HepG2 (cell line): ENCODE measurements around the gene ZNF783. TPM values are rescaled to one million over a fixed set of nuclear protein-coding genes. Genes with fewer than 3 reads are reported as not detected.
A peak's percentile ranks its signal among the peaks of the same experiment; 100 is the strongest.

Source experiments
- ATAC-seq: fragments of 200-7000 bp; cut with Tn5 transposase; 3 replicates; pipeline ENCODE4 v1.9.1; 2020; ENCODE audit warnings: mild to moderate bottlenecking, moderate library complexity
- BruUV-seq: library from RNA; stranded (reverse); fragments of 400-500 nt; replicated peaks from 2 replicates; lab custom pipeline; 2021; lab: Mats Ljungman, UMichigan
- CTCF ChIA-PET: fragments of 300-600 bp; formaldehyde crosslinking; extraction: SDS; loops from one replicate; lab custom pipeline; 2021; ENCODE audit warnings: low total read pairs, inconsistent platforms, low intra/inter-chr PET ratio; lab: Yijun Ruan, JAX
- POLR2A ChIA-PET: fragments of 350-600 bp; sonication (Branson Sonifier 250); formaldehyde crosslinking; loops from one replicate; lab custom pipeline; 2020; ENCODE audit warnings: antibody characterized with exemption, inconsistent platforms; lab: Yijun Ruan, JAX
- DNase-seq: peaks from one replicate; pipeline ENCODE4 v3.0.0-alpha.2; 2015; ENCODE audit warnings: low spot score
- FAIRE-seq: peaks from 3 replicates; lab custom pipeline; 2011; peaks lifted over from hg19 to GRCh38; lab: Jason Lieb, UNC
- H2AFZ ChIP-seq: one replicate; pipeline ENCODE4 v1.6.1; 2011; ENCODE audit warnings: low read length, inconsistent platforms
- H3K27ac ChIP-seq: fragments of 300-600 bp; 3 replicates; pipeline ENCODE4 v1.8.0; 2011; ENCODE audit warnings: mixed run types, mild to moderate bottlenecking, mixed read lengths, low read length, inconsistent platforms; ENCODE audit not compliant: insufficient read depth; ENCODE audit errors: extremely low read length
- H3K27me3 ChIP-seq, 2 experiments: fragments of 200-600 bp in 1 of 2; 2 replicates in 1 of 2; 3 replicates in 1 of 2; pipeline versions ENCODE4 v1.6.0 to v1.8.0; 2011; ENCODE audit warnings: low read length in 2 of 2, mild to moderate bottlenecking in 2 of 2, moderate library complexity in 2 of 2, inconsistent platforms in 1 of 2; ENCODE audit not compliant: insufficient read depth in 2 of 2, control insufficient read depth in 1 of 2
- H3K36me3 ChIP-seq, 2 experiments: fragments of 200-600 bp in 1 of 2; replicated peaks in 1 of 2; 2 replicates in 1 of 2; 3 replicates in 1 of 2; pipeline versions ENCODE4 v1.5.1 to v1.8.0; 2011; ENCODE audit warnings: low read length in 2 of 2, inconsistent platforms in 1 of 2; ENCODE audit not compliant: insufficient read depth in 2 of 2, control insufficient read depth in 1 of 2
- H3K4me1 ChIP-seq: 2 replicates; pipeline ENCODE4 v1.5.1; 2012; ENCODE audit warnings: low read length, inconsistent platforms; ENCODE audit not compliant: insufficient read depth
- H3K4me2 ChIP-seq: 2 replicates; pipeline ENCODE4 v1.6.0; 2011; ENCODE audit warnings: low read depth, low read length, inconsistent platforms
- H3K4me3 ChIP-seq, 3 experiments: fragments of 200-600 bp in 1 of 3; sonication (generic), shearing (Covaris generic) in 1 of 3; replicated peaks in 1 of 3; 2 replicates each; pipeline ENCODE4 v1.5.1; 2011 to 2016; ENCODE audit warnings: low read length in 3 of 3, inconsistent platforms in 2 of 3, low read depth in 2 of 3, mild to moderate bottlenecking in 2 of 3, control low read depth in 1 of 3, mixed read lengths in 1 of 3; ENCODE audit not compliant: insufficient read depth in 1 of 3
- H3K79me2 ChIP-seq: one replicate; pipeline ENCODE4 v1.6.1; 2011; ENCODE audit warnings: low read length, inconsistent platforms; ENCODE audit not compliant: insufficient read depth
- H3K9ac ChIP-seq: 2 replicates; pipeline ENCODE4 v1.6.0; 2011; ENCODE audit warnings: mild to moderate bottlenecking, low read depth, low read length, inconsistent platforms; ENCODE audit not compliant: insufficient read depth
- H3K9me3 ChIP-seq: 2 replicates; pipeline ENCODE4 v1.5.1; 2012; ENCODE audit warnings: mild to moderate bottlenecking, low read length
- H4K20me1 ChIP-seq: 2 replicates; pipeline ENCODE4 v1.6.0; 2011; ENCODE audit warnings: inconsistent platforms, mild to moderate bottlenecking, low read length, moderate library complexity; ENCODE audit not compliant: insufficient read depth
- CENPT ChIP-seq: sonication (generic); formaldehyde crosslinking; IDR thresholded peaks from 2 replicates; pipeline ENCODE4 v1.8.0; 2022; ENCODE audit warnings: low read depth, mild to moderate bottlenecking, moderate library complexity, missing genetic modification reagents
- GABPB1 ChIP-seq: IDR thresholded peaks from 2 replicates; pipeline ENCODE4 v1.6.1; 2016; ENCODE audit warnings: mild to moderate bottlenecking, missing genetic modification reagents, moderate library complexity, missing compliant biosample characterization
- GPN1 ChIP-seq: sonication (generic); formaldehyde crosslinking; IDR thresholded peaks from 2 replicates; pipeline ENCODE4 v1.5.1; 2020; ENCODE audit warnings: missing genetic modification reagents, borderline replicate concordance
- MNT ChIP-seq: fragments of 450-650 bp; IDR thresholded peaks from 2 replicates; pipeline ENCODE4 v1.6.1; 2016
- PLSCR1 ChIP-seq: sonication (generic); formaldehyde crosslinking; IDR thresholded peaks from 2 replicates; pipeline ENCODE4 v1.5.0; 2020; ENCODE audit warnings: missing genetic modification reagents, mild to moderate bottlenecking, borderline replicate concordance
- THAP8 ChIP-seq: sonication (generic); formaldehyde crosslinking; IDR thresholded peaks from 2 replicates; pipeline ENCODE4 v1.5.1; 2020; ENCODE audit warnings: missing genetic modification reagents, mild to moderate bottlenecking, borderline replicate concordance
- ZNF782 ChIP-seq: sonication (generic); formaldehyde crosslinking; IDR thresholded peaks from 2 replicates; pipeline ENCODE4 v1.4.0; 2020; ENCODE audit warnings: missing genetic modification reagents, mild to moderate bottlenecking, borderline replicate concordance
- ZNF800 ChIP-seq: sonication (generic); formaldehyde crosslinking; IDR thresholded peaks from 2 replicates; pipeline ENCODE4 v1.4.0; 2020; ENCODE audit warnings: missing genetic modification reagents
- WGBS: methylation state at CpG from one replicate; pipeline ENCODE4 v1.1.6; 2017; ENCODE audit warnings: low lambda C conversion rate; 5-methylcytosine and 5-hydroxymethylcytosine counted together
- in situ Hi-C: cut with HindIII; loops from 2 replicates; pipeline ENCODE4 v1.10.0; 2017; ENCODE audit warnings: low pct_unique_long_range_greater_than_20kb; ENCODE audit not compliant: extremely low pct_ligation_motif_present
- intact Hi-C: fragments of 100-400 bp; cut with micrococcal nuclease; formaldehyde crosslinking; loops from one replicate; pipeline ENCODE4 v1.10.0; 2022; ENCODE audit not compliant: unreplicated experiment
- polyA plus RNA-seq, 8 experiments: library from polyadenylated mRNA; depleted of rRNA in 3 of 8; stranded (reverse) in 7 of 8; unstranded in 1 of 8; fragments of >200 nt; fragmentation: Illumina TruSeq in 4 of 8; extraction: Trizol in 4 of 8; gene quantifications; 2 replicates each; pipeline versions ENCODE4 v1.2.1 to v1.2.3, GENCODE V29; 2011 to 2016; ENCODE audit warnings: low read depth in 4 of 8, missing spikeins in 1 of 8, mixed read lengths in 1 of 8; ENCODE audit not compliant: insufficient read depth in 1 of 8
- total RNA-seq, 5 experiments: library from RNA; depleted of rRNA; stranded (reverse); fragments of >200 nt; fragmentation: Illumina TruSeq; extraction: Trizol; gene quantifications; 2 replicates each; pipeline ENCODE4 v1.2.3, GENCODE V29; 2016; ENCODE audit warnings: low read depth in 1 of 5

Gene ZNF783
- total and polyA plus RNA-seq, 2 of the 13 experiments (the other 11 are each of a cell fraction or from before 2014, with no cell fraction given) = 4.1 to 5.2 TPM

DNA sequence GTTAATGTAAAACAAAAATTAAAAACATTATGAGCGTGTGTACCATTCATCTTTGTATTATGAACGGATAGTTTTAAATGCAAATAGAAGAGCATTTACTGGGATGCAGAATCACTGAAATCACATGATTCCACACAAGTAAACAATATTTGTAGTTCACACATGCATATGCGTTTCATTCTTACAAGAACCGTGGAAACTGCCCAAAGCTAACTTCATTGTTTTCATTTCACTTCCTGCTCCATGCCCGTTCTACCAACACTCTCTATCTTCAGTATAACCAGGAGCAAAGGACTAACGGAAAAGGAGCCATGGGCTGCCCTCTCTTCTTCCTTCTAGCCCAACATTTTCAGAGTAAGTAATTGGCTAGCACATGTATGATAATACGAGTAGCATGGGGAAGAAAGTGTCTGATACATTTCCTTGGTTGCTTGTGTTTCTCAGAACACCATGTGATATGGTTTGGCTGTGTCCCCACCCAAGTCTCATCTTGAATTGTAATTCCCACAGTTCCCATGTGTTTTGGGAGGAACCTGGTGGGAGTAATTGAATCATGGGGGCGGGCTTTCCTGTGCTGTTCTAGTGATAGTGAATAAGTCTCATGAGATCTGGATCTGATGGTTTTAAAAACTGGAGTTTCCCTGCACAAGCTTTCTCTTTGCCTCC lies 38.8 kb downstream of the ZNF783 start:
- whole genome bisulfite sequencing = 17% methylated on average over 8 of the region's 8 CpGs
- Histone ChIP-seq H2AFZ (no peak overlapping the region), H4K20me1 (no peaks in the 10 kb centered on the region), H3K4me3 (no peak overlapping the region), H3K9me3 (no peaks in the 10 kb centered on the region), H3K9ac (no peak overlapping the region), H3K79me2 (no peaks in the 10 kb centered on the region), H3K4me1 (no peaks in the 10 kb centered on the region), H3K27ac (no peak overlapping the region), H3K4me2 (no peak overlapping the region), H3K36me3 (no peaks in the 10 kb centered on the region), H3K27me3 (peaks cover 0 to 9% of the 10 kb centered on the region in 2 experiments; a peak in 1 of 5 replicates)
- FAIRE-seq (no peak), DNase-seq (no peak), ATAC-seq (no peak)
- TF ChIP-seq MNT (0 out of 2 replicates have a peak, but pooled peaks have one; percentile 11), PLSCR1 (CRISPR knock-in tag) (no peak), GABPB1 (CRISPR knock-in tag) (no peak)
- no TSS peak for BruUV-seq
- CTCF ChIA-PET = no interaction called here
- intact Hi-C loops = no loop called here
- in situ Hi-C loops = no loop called here
- POLR2A ChIA-PET = no interaction called here

DNA sequence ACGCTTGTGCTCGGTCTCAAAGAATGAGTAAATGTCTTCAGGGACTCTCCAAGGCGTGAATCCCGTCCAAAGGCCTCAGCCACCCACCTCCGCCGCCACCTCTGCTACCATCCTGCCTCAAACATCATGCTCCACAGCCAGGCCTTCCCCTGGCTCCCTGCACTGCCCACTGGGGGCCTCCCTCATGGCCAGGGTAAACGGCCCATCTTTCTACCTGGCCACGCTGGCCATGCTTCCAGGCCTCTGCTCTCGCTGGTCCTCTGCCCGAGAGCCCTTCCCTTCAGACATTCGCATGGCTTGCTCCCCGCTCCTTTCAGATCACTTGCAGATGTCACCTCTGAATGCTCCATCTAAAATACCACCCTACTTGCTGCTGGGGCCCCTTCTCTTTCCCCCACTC lies 40.2 kb downstream of the ZNF783 start:
- no peak for FAIRE-seq
- no peaks in the 10 kb centered on the region for H4K20me1 ChIP-seq
- no peak overlapping the region for H2AFZ ChIP-seq
- in situ Hi-C loops (no loop called here), intact Hi-C loops (no loop called here)
- CTCF ChIA-PET = no interaction called here
- H3K9ac ChIP-seq = no peak overlapping the region
- no peaks in the 10 kb centered on the region for H3K36me3 ChIP-seq
- no peak overlapping the region for H3K27ac ChIP-seq
- no peak for DNase-seq
- no peaks in the 10 kb centered on the region for H3K9me3 ChIP-seq
- 41% methylated on average over 10 of the region's 12 CpGs for WGBS
- no TSS peak for BruUV-seq
- no peaks in the 10 kb centered on the region for H3K4me1 ChIP-seq
- no peak overlapping the region for H3K4me2 ChIP-seq
- POLR2A ChIA-PET = no interaction called here
- no peak overlapping the region for H3K4me3 ChIP-seq
- TF ChIP-seq ZNF800 (CRISPR knock-in tag) (no peak), THAP8 (no peak), ZNF782 (no peak), CENPT (CRISPR knock-in tag) (no peak), GPN1 (CRISPR knock-in tag) (no peak)
- no peaks in the 10 kb centered on the region for H3K79me2 ChIP-seq
- ATAC-seq = no peak
- peaks cover 0 to 9% of the 10 kb centered on the region in 2 experiments; a peak in 1 of 5 replicates for H3K27me3 ChIP-seq
